Thyroid gland (tissue), 4 donors: ENCODE results near the gene LILRA6. TPM values are rescaled to one million over a fixed set of nuclear protein-coding genes. Genes with fewer than 3 reads are reported as not detected.
"Not testable (repeated sequence)": the region's sequence is repeated elsewhere in the genome, so short reads cannot be mapped to it uniquely, and the experiment has no call there.

Experiments
- DNase-seq, 2 donors: peaks; one replicate each; pipeline ENCODE4 v3.0.0-alpha.2; 2019
- H3K27ac ChIP-seq, 3 donors: fragments of 200-600 bp; sonication (generic); 1 replicate in 2 of 3; 2 replicates in 1 of 3; pipeline ENCODE4 v1.5.1; 2016 to 2019; ENCODE audit warnings: mild to moderate bottlenecking in 1 of 3, moderate library complexity in 1 of 3
- H3K27me3 ChIP-seq: fragments of 200-600 bp; sonication (generic); one replicate; pipeline ENCODE4 v1.5.1; 2019
- H3K36me3 ChIP-seq, 2 donors: fragments of 200-600 bp; sonication (generic); one replicate each; pipeline ENCODE4 v1.5.1; 2016 to 2019
- H3K4me1 ChIP-seq, 2 donors: fragments of 200-600 bp; sonication (generic); one replicate each; pipeline ENCODE4 v1.5.1; 2017 to 2019
- H3K4me3 ChIP-seq, 3 donors: fragments of 200-600 bp; sonication (generic); replicated peaks in 1 of 3; 1 replicate in 2 of 3; 2 replicates in 1 of 3; pipeline ENCODE4 v1.5.1; 2016; ENCODE audit warnings: mild to moderate bottlenecking in 1 of 3
- H3K9me3 ChIP-seq: fragments of 200-600 bp; sonication (generic); one replicate; pipeline ENCODE4 v1.5.1; 2017
- CTCF ChIP-seq, 6 experiments: fragments of 200-600 bp in 3 of 6; fragments of 450-650 bp in 3 of 6; sonication (generic) in 3 of 6; IDR thresholded peaks; one replicate each; pipeline ENCODE4 v1.5.1; 2016 to 2019; ENCODE audit warnings: antibody characterized with exemption in 6 of 6, mild to moderate bottlenecking in 2 of 6, inconsistent platforms in 1 of 6, moderate library complexity in 1 of 6
- POLR2A ChIP-seq, 2 donors: fragments of 450-650 bp; IDR thresholded peaks; one replicate each; pipeline ENCODE4 v1.6.1; 2017; ENCODE audit warnings: antibody characterized with exemption in 2 of 2, mild to moderate bottlenecking in 2 of 2, moderate library complexity in 1 of 2
- WGBS, 2 donors: methylation state at CpG; one replicate each; pipeline ENCODE4 v1.1.5; 2017; 5-methylcytosine and 5-hydroxymethylcytosine counted together
- intact Hi-C: fragments of 100-400 bp; cut with DNase I; formaldehyde crosslinking; loops from one replicate; pipeline ENCODE4 v1.15.1; 2023
- total RNA-seq, 4 donors: library from RNA; depleted of rRNA; stranded (reverse); fragments of >200 nt; gene quantifications; one replicate each; pipeline ENCODE4 v1.2.3, GENCODE V29; 2016

LILRA6 gene
- total RNA-seq, 4 donors from 2014 or later: 0.46 to 1.6 (median 1.1) TPM; not detected in 1

GRCh38 chr19:54275951-54276350 lies 33.4 kb upstream of the LILRA6 start:
- intact Hi-C loops: no loop called here
- Histone ChIP-seq H3K27me3 (no peaks in the 10 kb centered on the region), H3K4me1 (no peaks in the 10 kb centered on the region), H3K9me3 (no peaks in the 10 kb centered on the region), H3K36me3 (no peaks in the 10 kb centered on the region), H3K27ac (no peak overlapping the region), H3K4me3 (no peak overlapping the region)
- 57 to 79% methylated on average over 6 to 9 of the region's 9 CpGs for WGBS, 2 donors
- DNase-seq: no peak
- TF ChIP-seq POLR2A (IDR thresholded peaks at IDR 0.05) (no peak), CTCF (IDR thresholded peaks at IDR 0.05) (no peak)

- H3K4me3 ChIP-seq, H3K27ac ChIP-seq, H3K4me1 ChIP-seq, H3K9me3 ChIP-seq, intact Hi-C loops, DNase-seq, H3K27me3 ChIP-seq, H3K36me3 ChIP-seq: not testable (repeated sequence)
- WGBS, 2 donors: 52 to 76% methylated on average over 1 to 8 of the region's 9 CpGs
Observed at GRCh38 chr19:54274516-54274915, 31.9 kb upstream of the LILRA6 start.

- Histone ChIP-seq H3K36me3 (no peaks in the 10 kb centered on the region), H3K27me3 (no peaks in the 10 kb centered on the region), H3K4me1 (no peaks in the 10 kb centered on the region), H3K9me3 (no peaks in the 10 kb centered on the region), H3K27ac (no peak overlapping the region), H3K4me3 (no peak overlapping the region)
- 73 to 79% methylated on average over 3 of the region's 3 CpGs for WGBS, 2 donors
- intact Hi-C loops: no loop called here
- DNase-seq: no peak
- TF ChIP-seq CTCF (IDR thresholded peaks at IDR 0.05) (no peak), POLR2A (IDR thresholded peaks at IDR 0.05) (no peak)
Observed at GRCh38 chr19:54273821-54274220, 31.2 kb upstream of the LILRA6 start.

- H3K36me3 ChIP-seq, H3K27ac ChIP-seq, H3K27me3 ChIP-seq, DNase-seq, H3K4me1 ChIP-seq, H3K9me3 ChIP-seq, intact Hi-C loops, H3K4me3 ChIP-seq: not testable (repeated sequence)
- WGBS, 2 donors: 59 to 64% methylated on average over 4 to 5 of the region's 5 CpGs
Observed at GRCh38 chr19:54272181-54272580, 29.6 kb upstream of the LILRA6 start.

GRCh38 chr19:54271587-54271986 lies 29.0 kb upstream of the LILRA6 start:
- H3K27ac ChIP-seq, intact Hi-C loops, DNase-seq, H3K36me3 ChIP-seq, H3K4me1 ChIP-seq, H3K9me3 ChIP-seq, H3K4me3 ChIP-seq, H3K27me3 ChIP-seq: not testable (repeated sequence)
- 71 to 75% methylated on average over 4 of the region's 4 CpGs for WGBS, 2 donors

GRCh38 chr19:54271106-54271505 lies 28.5 kb upstream of the LILRA6 start:
- Histone ChIP-seq H3K4me1 (no peaks in the 10 kb centered on the region), H3K4me3 (no peak overlapping the region), H3K27me3 (no peaks in the 10 kb centered on the region), H3K36me3 (no peaks in the 10 kb centered on the region), H3K27ac (no peak overlapping the region), H3K9me3 (no peaks in the 10 kb centered on the region)
- intact Hi-C loops: no loop called here
- TF ChIP-seq POLR2A (IDR thresholded peaks at IDR 0.05): no peak
- no peak for TF ChIP-seq CTCF (IDR thresholded peaks at IDR 0.05)
- no peak for DNase-seq
- 64 to 78% methylated on average over 7 to 8 of the region's 8 CpGs for WGBS, 2 donors

- H3K4me3 ChIP-seq: no peak overlapping the region
- no peaks in the 10 kb centered on the region for H3K27me3 ChIP-seq
- WGBS, 2 donors: 59 to 72% methylated on average over 2 of the region's 2 CpGs
- H3K9me3 ChIP-seq: no peaks in the 10 kb centered on the region
- H3K4me1 ChIP-seq: no peaks in the 10 kb centered on the region
- DNase-seq: no peak
- intact Hi-C loops: no loop called here
- H3K27ac ChIP-seq: no peak overlapping the region
- H3K36me3 ChIP-seq: no peaks in the 10 kb centered on the region
- TF ChIP-seq CTCF (IDR thresholded peaks at IDR 0.05): no peak
- TF ChIP-seq POLR2A (IDR thresholded peaks at IDR 0.05): no peak
Observed at GRCh38 chr19:54268936-54269335, 26.3 kb upstream of the LILRA6 start.
